Hepatocyte (in vitro differentiated cells): ENCODE results near the gene ZNF607.

Experiments
- CTCF ChIP-seq: fragments of 200-600 bp; sonication (generic); IDR thresholded peaks from 2 replicates; pipeline ENCODE4 v1.5.1; 2016; ENCODE audit warnings: antibody characterized with exemption, mild to moderate bottlenecking; ENCODE audit not compliant: poor library complexity
- EZH2phosphoT487 ChIP-seq: fragments of 200-600 bp; sonication (generic); IDR thresholded peaks from one replicate; pipeline ENCODE4 v1.6.1; 2018; ENCODE audit warnings: antibody characterized with exemption, mild to moderate bottlenecking, low read depth, moderate library complexity; ENCODE audit not compliant: unreplicated experiment, severe bottlenecking

DNA sequence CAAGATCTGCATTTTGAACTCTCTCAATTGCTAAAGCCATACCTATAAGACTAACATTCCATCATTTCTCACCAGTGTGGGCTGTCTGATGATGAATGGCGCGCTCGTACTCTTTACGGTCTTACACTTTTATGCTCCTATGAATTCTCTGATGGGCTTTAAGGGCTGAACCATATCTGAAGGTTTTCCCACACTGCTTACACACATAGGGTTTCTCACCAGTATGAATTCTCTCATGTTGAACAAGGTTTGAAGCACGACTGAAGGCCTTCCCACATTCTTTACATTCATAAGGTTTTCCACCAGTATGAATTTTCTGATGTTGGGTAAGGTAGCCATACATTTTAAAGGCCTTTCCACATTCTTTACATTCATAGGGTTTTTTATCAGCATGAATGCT, 18.8 kb upstream of the ZNF607 start:
- TF ChIP-seq CTCF (no peak), EZH2phosphoT487 (no peak)
